ENCODE results near the gene ACSM6. TPM values are rescaled to one million over a fixed set of nuclear protein-coding genes. Genes with fewer than 3 reads are reported as not detected.

Gene ACSM6, protein sequence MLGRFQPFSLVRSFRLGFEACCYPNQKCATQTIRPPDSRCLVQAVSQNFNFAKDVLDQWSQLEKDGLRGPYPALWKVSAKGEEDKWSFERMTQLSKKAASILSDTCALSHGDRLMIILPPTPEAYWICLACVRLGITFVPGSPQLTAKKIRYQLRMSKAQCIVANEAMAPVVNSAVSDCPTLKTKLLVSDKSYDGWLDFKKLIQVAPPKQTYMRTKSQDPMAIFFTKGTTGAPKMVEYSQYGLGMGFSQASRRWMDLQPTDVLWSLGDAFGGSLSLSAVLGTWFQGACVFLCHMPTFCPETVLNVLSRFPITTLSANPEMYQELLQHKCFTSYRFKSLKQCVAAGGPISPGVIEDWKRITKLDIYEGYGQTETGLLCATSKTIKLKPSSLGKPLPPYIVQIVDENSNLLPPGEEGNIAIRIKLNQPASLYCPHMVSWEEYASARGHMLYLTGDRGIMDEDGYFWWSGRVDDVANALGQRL
- not detected in 2 replicates for total RNA-seq

DNA sequence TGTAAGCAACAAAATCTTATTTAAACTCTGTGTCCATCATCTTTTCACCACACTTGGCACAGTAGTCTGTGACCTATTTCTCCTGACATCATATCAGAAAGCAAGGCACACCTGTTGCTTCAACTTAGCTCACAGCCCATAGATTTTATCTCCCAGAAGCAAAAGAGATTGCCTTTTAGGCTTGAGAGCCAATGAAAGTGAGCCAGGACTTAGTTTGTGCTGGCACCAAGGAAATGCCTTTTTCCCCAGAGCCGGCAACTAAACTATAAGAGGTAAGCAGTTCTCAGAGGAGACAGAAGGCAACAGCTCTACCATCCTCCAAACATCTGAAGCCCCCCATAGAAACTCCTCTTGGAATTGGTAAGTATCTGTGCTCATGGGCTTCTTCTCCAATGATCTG is at the start of gene ACSM6:
Gene ACSM6, plus strand, starts transcription at position 295 of the 400 bp plus-strand sequence. CDS start 248 bp downstream, outside the sequence.

Other genes starting within 250 kb of the ACSM6 start
- gene CYP2C8, start 124.7 kb upstream of the ACSM6 start, total RNA-seq: not detected in 2 replicates
- 1.2 and 4.8 TPM in 2 replicates for gene PDLIM1, start 96.8 kb downstream of the ACSM6 start, total RNA-seq